Left cardiac atrium (tissue), 4 donors: ENCODE measurements around the gene MUC12. TPM values are rescaled to one million over a fixed set of nuclear protein-coding genes. Genes with fewer than 3 reads are reported as not detected.
"Not testable (repeated sequence)": the region's sequence is repeated elsewhere in the genome, so short reads cannot be mapped to it uniquely, and the experiment has no call there.

ENCODE experiments used
- ATAC-seq, 2 donors: fragments of 200-7000 bp; cut with Tn5 transposase; one replicate each; pipeline ENCODE4 v1.9.1; 2020; ENCODE audit warnings: mild to moderate bottlenecking in 2 of 2, moderate library complexity in 2 of 2
- DNase-seq: peaks from one replicate; pipeline ENCODE4 v3.0.0-alpha.2; 2020
- intact Hi-C, 2 donors: fragments of 100-400 bp; cut with DNase I; formaldehyde crosslinking; loops; one replicate each; pipeline versions ENCODE4 v1.14.1 to v1.15.1; 2022 to 2023
- long read RNA-seq: library from polyadenylated mRNA; unstranded; transcript quantifications from one replicate; pipeline ENCODE4 v2.0.0, GENCODE V29; 2021
- total RNA-seq, 2 donors: library from RNA; stranded (reverse); fragmentation: NEBNext Ultra II Directional; extraction: Animal tissue kit (Norgen Biotek cat#: 25700); gene quantifications; one replicate each; pipeline ENCODE4 v1.2.1, GENCODE V29; 2021
- donor health status: DM: no; HTN: yes; CAD: no.
- donor health status: DM: no; HTN: yes; CAD: no; lungs with severe emphysema.
- donor health status: DM: yes; HTN: yes; CAD: no.
- donor health status: Dilated cardiomyopathy.

MUC12 gene
- total RNA-seq = under 1 TPM; 0.35 to 0.39 TPM
- long read RNA-seq = 0 reads

- ATAC-seq (no peak), DNase-seq (no peak)
Measured at GRCh38 chr7:100969066-100969615, at the start of gene MUC12. Gene MUC12 (plus strand): TSS chr7:100969565. CDS start chr7:100969623, 58 bp downstream.

GRCh38 chr7:100919779-100920437 lies 49.5 kb upstream of the MUC12 start:
- ATAC-seq, intact Hi-C loops, DNase-seq: not testable (repeated sequence)

More at GRCh38 chr7:100969066-100969615, at the start of gene MUC12:
- intact Hi-C loops = loop anchor here in 1 of 2 donors (10.0 kb wide), 1 partner anchor 86 kb away; no protein-coding TSS in a partner anchor

GRCh38 chr7:100921039-100921438 lies 48.3 kb upstream of the MUC12 start:
- ATAC-seq = no peak
- DNase-seq = no peak
- intact Hi-C loops = no loop called here

GRCh38 chr7:100923616-100924015 lies 45.7 kb upstream of the MUC12 start:
- intact Hi-C loops, DNase-seq, ATAC-seq: not testable (repeated sequence)

GRCh38 chr7:100929808-100930174 lies 39.6 kb upstream of the MUC12 start:
- no peak for DNase-seq
- intact Hi-C loops = no loop called here
- ATAC-seq = no peak

- no peak for ATAC-seq
- intact Hi-C loops = no loop called here
- DNase-seq = no peak
Measured at GRCh38 chr7:100933734-100934133, 35.6 kb upstream of the MUC12 start.

- intact Hi-C loops, ATAC-seq, DNase-seq: not testable (repeated sequence)
Measured at GRCh38 chr7:100935381-100935780, 34.0 kb upstream of the MUC12 start.

- DNase-seq, intact Hi-C loops, ATAC-seq: not testable (repeated sequence)
Measured at GRCh38 chr7:100936167-100936566, 33.2 kb upstream of the MUC12 start.

- ATAC-seq (no peak), DNase-seq (no peak)
- intact Hi-C loops = no loop called here
Measured at GRCh38 chr7:100942045-100942774, 27.2 kb upstream of the MUC12 start.

GRCh38 chr7:100943693-100944092 lies 25.7 kb upstream of the MUC12 start:
- ATAC-seq (no peak), DNase-seq (no peak)
- intact Hi-C loops = no loop called here

GRCh38 chr7:100944138-100944537 lies 25.2 kb upstream of the MUC12 start:
- intact Hi-C loops = no loop called here
- no peak for DNase-seq
- no peak for ATAC-seq

GRCh38 chr7:100946111-100946510 lies 23.3 kb upstream of the MUC12 start:
- ATAC-seq (no peak), DNase-seq (no peak)
- intact Hi-C loops = no loop called here

- intact Hi-C loops = no loop called here
- ATAC-seq = no peak
- no peak for DNase-seq
Measured at GRCh38 chr7:100946766-100947365, 22.5 kb upstream of the MUC12 start.

GRCh38 chr7:100947792-100948191 lies 21.6 kb upstream of the MUC12 start:
- intact Hi-C loops = no loop called here
- ATAC-seq (no peak), DNase-seq (no peak)

GRCh38 chr7:100949227-100949932 lies 20.0 kb upstream of the MUC12 start, which contains the start of gene MUC3A:
Gene MUC3A (plus strand): TSS chr7:100949534. CDS start chr7:100949625, 91 bp downstream.
- ATAC-seq = peak; percentile 37 to 38

GRCh38 chr7:100949933-100950443 lies 19.4 kb upstream of the MUC12 start:
- ATAC-seq = no peak
- intact Hi-C loops = no loop called here
- no peak for DNase-seq

More at GRCh38 chr7:100949227-100949932, 20.0 kb upstream of the MUC12 start, which contains the start of gene MUC3A:
- DNase-seq = no peak
- intact Hi-C loops = no loop called here

GRCh38 chr7:100951172-100951571 lies 18.2 kb upstream of the MUC12 start:
- intact Hi-C loops = no loop called here
- DNase-seq = no peak
- no peak for ATAC-seq

GRCh38 chr7:100951888-100952560 lies 17.3 kb upstream of the MUC12 start:
- intact Hi-C loops = no loop called here
- no peak for DNase-seq
- no peak for ATAC-seq
